H7 (cell line): ENCODE data around the gene SLC16A1. TPM values are rescaled to one million over a fixed set of nuclear protein-coding genes. Genes with fewer than 3 reads are reported as not detected.
"Not testable (repeated sequence)": the region's sequence is repeated elsewhere in the genome, so short reads cannot be mapped to it uniquely, and the experiment has no call there.

Experiments used
- DNase-seq: peaks from one replicate; pipeline ENCODE4 v3.0.0; 2012
- H3K27me3 ChIP-seq: 2 replicates; pipeline ENCODE4 v1.6.0; 2011; ENCODE audit warnings: mild to moderate bottlenecking, low read length; ENCODE audit not compliant: control insufficient read depth, insufficient read depth
- H3K36me3 ChIP-seq: replicated peaks from 2 replicates; pipeline ENCODE4 v1.5.1; 2011; ENCODE audit warnings: low read length; ENCODE audit not compliant: control insufficient read depth, insufficient read depth
- H3K4me3 ChIP-seq: 2 replicates; pipeline ENCODE4 v1.5.1; 2011; ENCODE audit warnings: low read depth, mild to moderate bottlenecking, control low read depth, low read length, moderate library complexity; ENCODE audit not compliant: insufficient read depth
- total RNA-seq: library from RNA; depleted of rRNA; stranded (reverse); fragments of >200 nt; shearing (Covaris generic); gene quantifications from 2 replicates; pipeline ENCODE4 v1.2.3, GENCODE V29; 2014

The SLC16A1 gene
- total RNA-seq, 1 experiment from 2014 or later, result 352 TPM

DNA sequence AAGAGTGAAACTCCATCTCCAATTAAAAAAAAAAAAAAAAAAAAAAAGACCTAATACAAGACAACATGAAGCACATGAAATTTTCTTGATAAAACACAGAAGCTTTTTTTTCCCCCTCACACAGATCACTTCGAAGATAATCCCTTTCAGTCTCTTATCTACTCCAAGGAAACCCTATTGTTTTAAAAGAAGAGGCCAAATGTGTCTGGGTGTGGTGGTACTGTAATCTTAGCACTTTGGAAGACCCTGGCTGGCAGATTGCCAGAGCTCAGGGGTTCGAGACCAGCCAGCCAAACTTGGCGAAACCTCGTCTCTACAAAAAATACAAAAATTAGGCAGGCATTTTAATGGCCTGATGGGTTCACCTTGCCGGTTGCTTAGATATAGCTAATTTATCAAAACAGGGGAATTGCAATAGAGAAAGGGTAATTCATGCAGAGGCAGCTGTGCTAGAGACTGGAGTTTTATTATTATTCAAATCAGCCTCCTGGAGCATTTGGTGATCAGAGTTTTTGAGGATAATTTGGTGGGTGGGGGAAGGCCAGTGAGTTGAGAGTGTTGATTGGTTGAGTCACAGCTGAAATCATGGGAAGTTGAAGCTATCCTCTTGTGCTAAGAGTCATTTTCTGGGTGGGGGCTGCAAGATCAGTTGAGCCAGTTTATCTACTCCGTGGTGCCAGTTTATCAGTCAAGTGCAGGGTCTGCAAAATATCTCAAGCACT lies 62.5 kb downstream of the SLC16A1 start:
- Histone ChIP-seq H3K36me3 (no peaks in the 10 kb centered on the region), H3K27me3 (no peaks in the 10 kb centered on the region), H3K4me3 (no peak overlapping the region)
- DNase-seq, result no peak

DNA sequence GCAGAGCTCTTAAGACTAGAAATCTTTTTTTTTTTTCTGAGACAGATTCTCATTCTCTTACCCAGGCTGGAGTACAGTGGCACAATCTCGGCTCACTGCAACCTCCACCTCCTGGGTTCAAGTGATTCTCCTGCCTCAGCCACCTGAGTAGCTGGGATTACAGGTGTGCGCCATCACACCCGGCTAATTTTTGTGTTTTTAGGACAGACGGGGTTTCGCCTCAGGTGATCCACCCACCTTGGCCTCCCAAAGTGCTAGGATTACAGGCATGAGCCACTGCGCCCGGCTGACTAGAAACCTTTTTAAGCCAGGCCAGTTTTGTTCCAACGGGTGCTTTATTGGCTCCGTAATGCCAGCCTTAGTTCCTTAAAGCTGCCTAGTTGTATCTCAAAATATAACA lies 66.1 kb downstream of the SLC16A1 start:
- not testable (repeated sequence) for H3K27me3 ChIP-seq, H3K36me3 ChIP-seq, DNase-seq, H3K4me3 ChIP-seq

DNA sequence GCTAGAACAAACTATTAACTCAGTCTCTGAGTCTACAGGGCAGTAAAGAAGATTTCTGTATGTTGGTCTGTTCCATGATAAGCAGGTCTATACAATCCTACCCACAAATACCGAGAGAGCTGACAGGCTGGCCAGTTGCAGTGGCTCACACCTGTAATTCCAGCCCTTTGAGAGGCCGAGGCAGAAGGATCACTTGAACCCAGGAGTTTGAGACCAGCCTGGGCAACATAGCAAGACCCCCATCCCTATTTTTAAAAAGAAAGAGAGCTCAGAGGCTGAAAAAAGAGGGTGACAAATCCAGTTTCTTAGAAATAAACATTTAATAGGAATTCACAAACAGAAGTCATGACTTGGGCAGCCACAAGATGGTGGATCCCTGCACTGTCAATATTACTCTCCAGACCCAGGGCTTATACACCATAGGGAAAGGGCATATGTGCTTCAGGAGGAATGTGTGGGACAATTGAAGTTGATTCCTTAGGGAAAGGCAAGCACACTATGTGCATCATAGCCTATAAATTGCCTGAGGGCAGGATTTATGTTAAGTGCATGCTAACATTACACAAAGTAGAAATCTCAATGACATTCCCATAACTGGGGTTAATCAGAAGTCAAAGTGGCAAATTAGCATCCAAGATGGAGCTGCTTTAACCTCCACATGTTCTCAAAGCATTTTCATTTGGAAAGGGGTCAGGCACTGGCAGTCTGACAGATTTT lies 66.8 kb downstream of the SLC16A1 start:
- no peak overlapping the region for H3K4me3 ChIP-seq
- no peak for DNase-seq
- no peaks in the 10 kb centered on the region for H3K27me3 ChIP-seq
- no peaks in the 10 kb centered on the region for H3K36me3 ChIP-seq

DNA sequence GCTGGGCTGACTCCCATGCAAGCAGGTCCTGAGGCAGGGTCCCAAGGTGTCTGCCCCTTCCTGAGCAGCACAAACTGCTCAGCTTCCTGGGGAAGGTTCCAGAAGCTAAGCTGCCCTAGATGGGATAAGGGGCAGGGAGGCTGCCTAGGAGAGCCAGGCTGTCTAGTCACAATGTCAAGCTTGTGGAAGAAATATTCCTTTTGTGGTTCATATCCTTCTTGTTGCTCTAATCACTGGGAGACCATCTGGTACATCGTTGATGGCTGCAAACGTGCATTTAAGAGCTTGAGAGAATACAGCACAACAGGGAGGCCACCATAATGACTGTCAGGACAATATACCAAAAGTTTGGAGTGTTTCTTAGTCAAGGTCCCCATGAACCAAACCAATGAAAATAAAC lies 67.4 kb downstream of the SLC16A1 start:
- no peak for DNase-seq
- Histone ChIP-seq H3K36me3 (no peaks in the 10 kb centered on the region), H3K27me3 (no peaks in the 10 kb centered on the region), H3K4me3 (no peak overlapping the region)

DNA sequence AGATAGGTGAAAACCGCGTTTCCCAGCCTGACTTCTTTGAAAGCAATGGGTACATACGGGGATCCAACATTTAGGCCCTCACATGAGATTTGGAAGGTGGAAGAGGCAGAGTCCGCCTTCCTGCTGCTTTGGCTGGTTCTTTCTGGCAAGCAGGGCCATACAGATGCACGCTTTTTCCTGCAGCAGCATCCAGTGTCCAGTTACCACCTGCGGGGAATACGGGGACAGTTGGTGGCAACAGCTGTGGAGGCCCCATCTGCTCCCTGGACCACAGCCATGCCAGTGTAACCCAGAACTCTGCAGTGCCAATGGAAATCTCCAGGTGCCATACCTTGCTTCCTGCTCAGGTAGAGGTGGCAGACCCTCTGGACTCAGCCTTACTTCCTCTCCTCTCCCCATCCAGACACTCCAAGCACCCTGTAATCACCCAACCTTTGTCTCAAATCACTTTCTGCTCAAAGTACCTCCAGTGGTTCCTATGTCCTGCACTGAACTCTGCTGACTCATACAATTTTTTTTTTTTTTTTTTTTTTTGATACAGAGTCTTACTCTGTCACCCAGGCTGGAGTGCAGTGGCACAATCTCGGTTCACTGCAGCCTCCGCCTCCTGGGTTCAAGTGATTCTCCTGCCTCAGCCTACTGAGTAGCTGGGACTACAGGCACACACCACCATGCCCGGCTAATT lies 68.3 kb downstream of the SLC16A1 start:
- Histone ChIP-seq H3K4me3 (no peak overlapping the region), H3K36me3 (no peaks in the 10 kb centered on the region), H3K27me3 (no peaks in the 10 kb centered on the region)
- DNase-seq, result no peak

DNA sequence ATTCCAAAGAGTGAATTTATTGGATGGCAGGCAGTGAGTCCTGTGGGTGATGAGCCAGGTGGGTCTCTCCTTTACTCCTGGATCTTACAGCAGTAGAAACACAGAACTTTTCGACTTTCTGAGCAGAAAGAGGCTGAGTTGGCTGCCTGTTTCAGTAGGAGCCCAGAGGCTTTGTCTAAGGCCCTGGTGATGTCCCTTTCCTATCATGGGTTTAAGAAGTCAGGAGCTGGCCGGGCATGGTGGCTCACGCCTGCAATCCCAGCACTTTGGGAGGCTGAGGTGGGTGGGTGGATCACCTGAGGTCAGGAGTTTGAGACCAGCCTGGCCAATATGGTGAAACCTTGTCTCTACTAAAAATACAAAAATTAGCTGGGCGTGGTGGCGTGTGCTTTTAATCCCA lies 71.0 kb downstream of the SLC16A1 start:
- DNase-seq, H3K4me3 ChIP-seq, H3K27me3 ChIP-seq, H3K36me3 ChIP-seq: not testable (repeated sequence)

DNA sequence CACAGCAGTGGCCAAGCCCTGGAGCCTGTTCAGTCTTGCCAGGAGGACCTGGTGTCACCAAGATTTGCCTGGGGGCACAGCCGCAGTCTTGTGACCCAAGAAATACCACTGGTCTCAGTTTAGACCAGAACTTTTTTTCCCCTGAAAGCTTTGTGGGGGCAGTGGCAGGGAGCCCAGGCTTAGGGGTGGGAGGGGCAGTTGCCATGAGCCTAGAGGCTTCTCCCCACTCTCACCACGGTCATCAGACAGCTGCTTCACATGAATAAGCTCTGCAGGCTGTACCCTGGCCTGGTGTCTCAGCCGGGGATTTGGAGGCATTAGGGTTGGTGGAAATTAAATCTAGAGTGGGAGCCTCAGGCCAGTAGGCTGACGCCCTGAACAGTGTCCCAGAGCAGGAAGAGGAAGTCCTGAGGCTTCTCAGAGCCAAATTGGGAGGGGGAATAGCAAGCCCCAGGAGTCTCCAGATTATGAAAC lies 73.7 kb downstream of the SLC16A1 start:
- Histone ChIP-seq H3K27me3 (no peaks in the 10 kb centered on the region), H3K4me3 (no peak overlapping the region), H3K36me3 (no peaks in the 10 kb centered on the region)
- peak; percentile 13 for DNase-seq

DNA sequence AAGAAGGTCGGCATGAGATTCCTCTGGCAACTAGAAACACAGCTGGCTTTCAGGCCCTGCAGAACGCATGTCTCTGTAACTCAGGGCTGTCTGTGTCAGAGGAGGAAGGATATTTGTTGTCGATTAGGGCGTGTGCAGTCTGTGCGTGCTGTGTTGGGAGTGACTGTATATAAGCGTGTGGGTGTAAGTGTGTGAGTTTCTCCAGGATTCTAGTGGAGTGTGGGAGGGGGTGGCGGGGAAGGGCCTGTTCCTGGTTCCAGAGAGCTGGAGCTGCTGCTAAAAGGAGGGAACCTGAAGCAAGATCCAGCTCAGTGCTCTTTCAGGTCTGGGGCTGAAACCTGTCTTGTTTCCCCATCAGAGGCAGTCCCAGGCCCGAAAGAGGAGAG lies 74.3 kb downstream of the SLC16A1 start:
- no peak for DNase-seq

DNA sequence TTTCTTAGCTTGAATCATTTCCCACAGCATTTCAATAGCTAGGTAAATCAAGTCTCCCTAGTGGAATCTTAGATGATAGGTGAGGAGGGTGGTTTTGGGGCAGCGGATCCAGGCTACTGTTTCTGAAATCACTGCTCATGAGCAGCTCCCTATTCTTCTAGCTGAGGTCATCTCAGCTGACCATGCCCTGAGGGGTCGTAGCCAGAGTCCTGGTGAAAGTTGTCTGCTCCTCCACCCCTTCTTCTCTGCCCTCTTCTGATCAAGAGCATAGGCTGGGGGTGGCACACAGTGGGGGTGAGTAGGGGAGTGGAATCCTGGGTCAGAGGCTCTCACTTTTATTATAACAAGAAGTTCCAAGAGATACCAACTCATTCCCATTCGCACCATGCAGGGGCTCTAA lies 76.2 kb downstream of the SLC16A1 start:
- no peak for DNase-seq
- H3K27me3 ChIP-seq, result no peaks in the 10 kb centered on the region
- no peaks in the 10 kb centered on the region for H3K36me3 ChIP-seq
- no peak overlapping the region for H3K4me3 ChIP-seq

More for the DNA sequence above, 74.3 kb downstream of the SLC16A1 start:
- Histone ChIP-seq H3K36me3 (no peaks in the 10 kb centered on the region), H3K4me3 (no peak overlapping the region), H3K27me3 (no peaks in the 10 kb centered on the region)

DNA sequence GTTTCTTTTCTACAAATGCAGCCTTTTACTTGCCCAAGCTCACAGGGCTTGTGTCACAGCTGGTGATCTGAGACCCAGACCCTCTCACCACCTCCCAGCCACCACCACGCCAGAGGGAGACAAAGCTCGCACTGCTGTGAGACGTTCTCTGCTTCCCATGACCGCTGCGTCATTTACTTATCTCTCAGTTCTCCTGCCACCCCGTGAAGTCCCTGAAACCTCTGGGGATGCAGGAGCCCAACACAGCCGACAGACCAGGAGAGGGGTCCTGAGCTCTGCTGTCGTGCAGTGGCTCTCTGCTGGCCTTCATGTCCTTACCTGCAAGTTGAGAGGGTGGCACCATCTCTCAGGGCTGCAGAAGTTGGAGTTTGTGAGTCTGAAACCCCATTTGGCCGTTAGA lies 77.7 kb downstream of the SLC16A1 start:
- Histone ChIP-seq H3K36me3 (no peaks in the 10 kb centered on the region), H3K4me3 (no peak overlapping the region), H3K27me3 (no peaks in the 10 kb centered on the region)
- DNase-seq, result peak; percentile 13

DNA sequence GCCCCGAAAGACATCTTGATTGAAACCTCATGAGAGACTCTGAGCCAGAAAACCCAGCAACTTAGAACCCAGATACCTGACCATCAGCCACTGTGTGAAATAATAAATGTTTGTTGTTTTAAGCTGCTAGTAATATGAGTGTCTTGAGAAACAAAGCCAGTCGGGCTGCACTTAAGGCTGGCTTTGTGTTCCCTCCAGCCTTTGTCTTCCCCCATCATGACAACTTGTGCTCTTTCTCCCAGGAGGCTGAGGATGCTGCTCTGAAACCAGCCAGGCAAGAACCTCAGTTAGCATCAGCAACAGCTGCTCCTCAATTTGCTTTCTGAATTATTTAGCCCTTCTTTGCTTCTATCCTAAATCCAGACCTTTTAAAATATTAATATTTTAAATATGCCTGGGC lies 78.2 kb downstream of the SLC16A1 start:
- no peak for DNase-seq
- H3K36me3 ChIP-seq, result no peaks in the 10 kb centered on the region
- H3K27me3 ChIP-seq, result no peaks in the 10 kb centered on the region
- no peak overlapping the region for H3K4me3 ChIP-seq

DNA sequence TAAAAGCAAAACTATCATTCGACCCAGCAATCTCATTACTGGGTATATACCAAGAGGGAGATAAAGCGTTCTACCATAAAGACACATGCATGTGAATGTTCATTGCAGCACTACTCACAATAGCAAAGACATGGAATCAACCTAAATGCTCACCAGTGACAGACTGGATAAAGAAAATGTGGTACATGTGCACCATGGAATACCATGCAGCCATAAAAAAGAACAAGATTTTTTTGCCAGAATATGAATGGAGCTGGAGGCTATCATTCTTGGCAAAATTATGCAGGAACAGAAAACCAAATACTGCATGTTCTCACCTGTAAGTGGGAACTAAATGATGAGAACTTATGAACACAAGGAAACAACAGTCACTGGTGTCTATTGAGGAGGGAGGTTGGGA lies 79.7 kb downstream of the SLC16A1 start:
- no peak for DNase-seq
- no peak overlapping the region for H3K4me3 ChIP-seq
- no peaks in the 10 kb centered on the region for H3K36me3 ChIP-seq
- no peaks in the 10 kb centered on the region for H3K27me3 ChIP-seq

DNA sequence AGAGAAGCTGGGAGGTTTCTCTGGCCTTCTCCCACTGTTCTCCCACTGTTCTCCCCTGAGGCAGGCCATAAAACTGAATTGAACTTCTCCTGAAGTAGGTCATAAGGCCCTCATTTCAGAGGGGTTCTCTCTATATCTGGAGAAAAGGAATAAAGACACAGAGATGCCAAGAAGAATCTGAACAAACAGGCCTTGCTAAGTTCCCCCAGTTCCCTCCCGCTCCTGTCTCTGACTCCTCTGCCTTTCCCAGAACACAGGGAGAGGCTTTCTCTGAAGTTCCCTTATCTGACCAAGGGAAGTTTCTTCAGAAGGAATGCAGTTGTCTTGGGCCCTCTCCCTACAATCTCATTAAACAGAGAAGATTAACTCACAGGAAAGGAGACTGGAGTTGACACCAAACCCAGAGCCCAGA lies 83.4 kb downstream of the SLC16A1 start:
- H3K27me3 ChIP-seq, result no peaks in the 10 kb centered on the region
- no peak for DNase-seq
- no peak overlapping the region for H3K4me3 ChIP-seq
- no peaks in the 10 kb centered on the region for H3K36me3 ChIP-seq

DNA sequence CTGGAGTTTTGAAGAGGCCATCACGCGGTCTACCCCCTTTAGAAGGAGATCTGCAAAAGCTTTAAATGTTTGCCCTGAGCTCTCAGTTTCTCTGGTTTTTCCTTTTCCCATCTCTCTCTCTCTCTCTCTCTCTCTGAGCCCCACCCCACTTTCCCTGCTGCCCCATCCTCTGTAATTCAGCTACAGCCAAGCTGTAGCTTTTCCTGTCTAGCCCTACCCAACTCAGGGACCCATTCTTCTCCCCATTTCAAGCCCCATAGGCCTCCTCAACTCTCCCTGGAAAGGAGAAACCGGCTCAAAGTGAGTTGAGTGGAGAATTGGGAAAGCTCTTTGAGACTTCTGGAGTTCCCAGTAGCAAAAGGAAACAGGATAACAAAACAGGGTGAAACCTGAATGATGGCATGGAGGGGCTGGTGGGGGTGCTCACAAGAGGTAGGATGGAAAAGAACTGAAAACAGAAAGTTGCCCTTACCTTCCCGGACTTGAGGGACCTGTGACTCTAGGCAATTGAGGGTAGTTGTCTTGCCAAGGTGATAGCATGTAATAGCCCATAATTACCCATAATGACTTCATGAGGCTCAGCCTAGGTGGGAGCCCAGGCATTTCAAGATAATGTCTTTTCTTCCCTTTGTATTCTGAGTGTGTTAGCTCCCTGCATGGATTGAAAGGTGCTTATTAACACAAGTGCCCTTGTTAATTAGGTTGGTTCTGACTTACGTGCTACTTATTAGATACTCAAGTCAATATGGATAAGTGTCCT lies 84.9 kb downstream of the SLC16A1 start:
- DNase-seq, result no peak
- H3K36me3 ChIP-seq, result no peaks in the 10 kb centered on the region
- no peak overlapping the region for H3K4me3 ChIP-seq
- no peaks in the 10 kb centered on the region for H3K27me3 ChIP-seq
